LNCAP (cell line): ENCODE data around the gene GNGT2.

ENCODE experiments used
- TF ChIP-seq, protein P1 (sequence below): fragments of 450-650 bp; IDR thresholded peaks from 2 replicates; pipeline ENCODE4 v1.5.1; 2017; ENCODE audit warnings: mild to moderate bottlenecking

GNGT2 gene

DNA sequence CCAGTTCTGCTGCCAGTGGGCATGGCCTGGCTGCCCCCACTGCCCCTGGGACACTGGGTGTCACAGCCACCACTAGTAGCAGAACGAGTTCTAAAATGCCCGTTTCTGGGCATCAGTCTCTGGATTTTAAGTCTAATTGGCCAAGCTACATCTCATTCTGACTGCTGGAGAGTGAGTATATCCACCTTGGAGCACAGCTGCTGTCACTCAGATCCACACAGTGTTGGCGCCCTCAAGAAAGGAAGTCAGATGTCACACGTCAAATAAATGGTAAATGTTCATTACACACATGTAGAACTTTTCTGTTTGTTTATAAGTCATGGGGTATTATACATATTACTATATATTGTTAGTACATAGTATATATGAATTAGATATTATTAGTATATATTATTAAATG is 19.4 kb downstream of the GNGT2 start:
- TF ChIP-seq, protein P1, sequence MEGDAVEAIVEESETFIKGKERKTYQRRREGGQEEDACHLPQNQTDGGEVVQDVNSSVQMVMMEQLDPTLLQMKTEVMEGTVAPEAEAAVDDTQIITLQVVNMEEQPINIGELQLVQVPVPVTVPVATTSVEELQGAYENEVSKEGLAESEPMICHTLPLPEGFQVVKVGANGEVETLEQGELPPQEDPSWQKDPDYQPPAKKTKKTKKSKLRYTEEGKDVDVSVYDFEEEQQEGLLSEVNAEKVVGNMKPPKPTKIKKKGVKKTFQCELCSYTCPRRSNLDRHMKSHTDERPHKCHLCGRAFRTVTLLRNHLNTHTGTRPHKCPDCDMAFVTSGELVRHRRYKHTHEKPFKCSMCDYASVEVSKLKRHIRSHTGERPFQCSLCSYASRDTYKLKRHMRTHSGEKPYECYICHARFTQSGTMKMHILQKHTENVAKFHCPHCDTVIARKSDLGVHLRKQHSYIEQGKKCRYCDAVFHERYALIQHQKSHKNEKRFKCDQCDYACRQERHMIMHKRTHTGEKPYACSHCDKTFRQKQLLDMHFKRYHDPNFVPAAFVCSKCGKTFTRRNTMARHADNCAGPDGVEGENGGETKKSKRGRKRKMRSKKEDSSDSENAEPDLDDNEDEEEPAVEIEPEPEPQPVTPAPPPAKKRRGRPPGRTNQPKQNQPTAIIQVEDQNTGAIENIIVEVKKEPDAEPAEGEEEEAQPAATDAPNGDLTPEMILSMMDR: no peak

DNA sequence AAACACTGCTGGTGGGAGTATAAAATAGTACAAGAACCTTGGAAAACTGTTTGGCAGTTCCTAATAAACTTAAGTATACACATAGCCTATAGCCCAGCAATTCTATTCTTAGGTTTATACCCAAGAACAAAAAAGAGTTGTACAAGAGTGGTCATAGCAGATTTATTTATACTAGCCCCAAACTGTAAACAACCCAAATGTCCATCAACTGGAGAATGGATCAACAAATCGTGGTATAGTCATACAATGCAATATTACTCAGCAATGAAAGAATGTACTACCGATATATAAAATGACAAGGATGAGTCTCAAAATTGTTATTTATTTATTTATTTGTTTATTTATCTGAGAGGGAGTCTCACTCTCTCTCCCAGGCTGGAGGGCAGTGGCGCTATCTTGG is 23.1 kb downstream of the GNGT2 start:
- TF ChIP-seq, protein P1: no peak

DNA sequence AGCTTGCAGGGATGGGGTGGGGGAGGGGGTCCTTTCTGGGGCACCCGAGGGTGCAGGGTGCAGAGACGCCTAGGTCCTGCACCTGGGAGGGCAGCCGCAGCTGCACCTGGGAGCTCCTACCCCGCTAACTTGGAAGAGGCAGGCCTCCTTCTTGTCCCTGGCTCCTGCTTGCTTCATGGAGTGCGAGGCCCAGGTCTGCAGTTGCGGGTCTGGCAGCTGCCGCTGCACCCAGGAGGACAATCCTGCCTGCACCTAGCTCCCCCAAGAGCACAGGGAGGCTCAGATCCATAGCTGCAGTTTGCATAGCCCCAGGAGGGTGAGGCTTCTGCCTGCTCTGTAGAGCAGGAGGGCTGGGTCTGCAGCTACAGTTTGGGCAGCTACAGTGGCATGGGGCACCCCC is 26.6 kb downstream of the GNGT2 start:
- TF ChIP-seq, protein P1: no peak

DNA sequence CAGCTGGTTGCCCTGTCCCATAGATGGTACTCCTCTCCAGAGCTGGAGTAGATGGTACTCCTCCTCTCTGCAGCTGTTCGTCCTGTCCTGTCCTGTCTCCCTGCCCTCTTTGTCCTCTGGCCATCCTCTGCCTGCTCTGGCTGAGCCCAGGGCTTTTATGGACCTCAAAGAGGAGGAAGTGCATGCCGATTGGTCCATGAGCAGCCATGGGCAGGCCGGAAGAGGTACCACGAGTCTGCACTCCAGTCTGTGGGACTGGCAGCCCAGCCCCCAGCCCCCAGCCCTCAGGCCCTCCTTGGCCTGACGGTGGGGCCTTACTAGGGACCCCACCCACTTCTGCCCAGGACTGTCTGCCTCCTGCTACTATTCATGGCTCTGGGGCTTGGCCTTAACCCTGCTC is 27.0 kb downstream of the GNGT2 start:
- TF ChIP-seq, protein P1: no peak

DNA sequence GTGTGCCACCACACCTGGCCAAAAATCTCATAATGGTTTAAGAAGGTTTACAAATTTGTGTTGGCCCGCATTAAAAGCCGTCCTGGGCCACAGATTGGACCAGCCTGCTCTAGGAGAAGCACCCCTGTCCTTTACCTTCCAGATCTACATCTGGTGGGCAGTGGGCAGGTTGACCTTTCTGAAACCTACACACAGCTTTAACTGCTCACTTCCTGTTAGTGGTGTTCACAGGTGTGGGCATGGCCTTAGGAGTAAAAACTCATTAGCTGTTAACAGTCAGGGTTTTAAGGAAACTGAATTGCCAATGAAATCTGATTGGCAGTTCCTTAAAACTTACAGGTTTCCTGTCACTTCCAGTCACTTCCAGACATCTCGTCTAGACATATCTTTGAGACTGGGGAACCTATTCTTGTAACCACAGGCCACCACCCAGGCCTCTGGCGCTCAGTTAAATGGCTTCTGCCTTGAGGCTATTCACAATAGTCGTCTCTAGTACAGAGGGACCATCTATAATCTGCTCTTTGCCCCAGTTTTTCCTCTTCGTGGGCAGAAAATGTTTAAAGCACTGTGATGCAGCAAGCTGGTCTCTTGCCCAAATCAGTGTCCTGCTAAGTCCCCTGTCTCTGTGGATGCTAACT is 29.3 kb downstream of the GNGT2 start:
- TF ChIP-seq, protein P1: no peak

DNA sequence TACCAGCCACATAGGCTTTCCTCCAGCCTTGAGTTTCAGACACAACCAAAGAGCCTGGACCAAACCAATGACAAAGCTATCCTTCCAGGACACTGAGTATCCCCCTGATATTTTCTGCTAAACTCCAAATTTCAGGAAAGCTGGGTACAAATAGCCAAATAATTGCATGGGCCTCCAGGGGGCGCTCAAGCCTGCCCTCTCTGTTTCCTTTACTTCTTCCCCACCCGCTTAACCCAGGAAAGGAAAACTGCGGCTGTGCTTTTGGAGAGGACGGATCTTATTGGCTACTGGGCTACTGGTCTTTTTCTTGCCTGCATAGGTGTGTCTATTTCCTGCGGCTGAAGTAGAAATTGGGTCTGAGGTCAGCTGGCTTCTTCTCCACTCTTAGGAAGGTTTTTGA is 30.1 kb downstream of the GNGT2 start:
- TF ChIP-seq, protein P1: peak; percentile 86

DNA sequence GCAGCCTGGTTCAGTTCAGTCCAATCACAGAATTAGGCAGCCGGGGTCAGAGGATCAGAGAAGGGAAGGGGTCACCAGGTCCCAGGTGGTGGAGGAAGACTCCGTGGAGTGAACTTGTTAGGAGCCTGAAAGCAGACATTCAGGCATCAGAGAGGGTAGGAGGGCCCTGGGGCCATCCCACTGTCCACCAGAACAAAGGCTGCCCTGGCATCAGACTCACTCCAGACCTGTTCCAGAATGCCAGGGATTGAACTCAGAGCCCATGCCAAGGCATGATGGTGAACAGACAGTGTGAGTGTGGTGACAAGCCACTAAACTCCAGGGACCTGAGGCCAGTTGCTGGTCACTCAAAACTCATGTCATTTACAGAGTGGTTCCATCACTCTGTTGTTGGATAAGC is 40.2 kb downstream of the GNGT2 start:
- TF ChIP-seq, protein P1: no peak

DNA sequence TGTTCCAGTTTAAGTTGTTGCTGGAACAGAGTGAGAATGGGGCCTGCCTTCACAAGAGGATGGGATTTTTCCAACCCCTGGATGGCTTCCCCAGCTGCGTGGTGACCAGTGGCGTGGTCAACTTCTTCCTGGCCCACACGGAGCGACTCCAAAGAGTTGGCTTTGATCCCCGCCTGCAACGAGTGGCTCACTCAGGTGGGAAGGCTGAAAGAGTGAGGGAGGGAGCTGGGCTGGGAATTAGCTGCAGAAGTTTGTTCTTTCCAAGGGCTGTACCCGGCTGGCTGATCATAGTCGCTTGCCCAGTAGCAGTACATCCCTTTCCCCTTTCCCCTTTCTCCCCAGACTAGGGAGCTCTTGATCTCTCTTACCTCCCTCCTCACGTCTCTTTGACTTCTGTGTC is 41.7 kb downstream of the GNGT2 start:
- TF ChIP-seq, protein P1: no peak
